Stimulated activated CD4-positive, alpha-beta T cell treated with anti-CD3 and anti-CD28 coated beads, Interleukin-2, amount 100 ng/mL, for 4 hours (primary cell): ENCODE measurements around the gene PCSK6.

Experiments used
- DNase-seq: peaks from one replicate; pipeline ENCODE4 v3.0.0-alpha.2; 2020; ENCODE audit warnings: low read depth

Gene PCSK6

DNA sequence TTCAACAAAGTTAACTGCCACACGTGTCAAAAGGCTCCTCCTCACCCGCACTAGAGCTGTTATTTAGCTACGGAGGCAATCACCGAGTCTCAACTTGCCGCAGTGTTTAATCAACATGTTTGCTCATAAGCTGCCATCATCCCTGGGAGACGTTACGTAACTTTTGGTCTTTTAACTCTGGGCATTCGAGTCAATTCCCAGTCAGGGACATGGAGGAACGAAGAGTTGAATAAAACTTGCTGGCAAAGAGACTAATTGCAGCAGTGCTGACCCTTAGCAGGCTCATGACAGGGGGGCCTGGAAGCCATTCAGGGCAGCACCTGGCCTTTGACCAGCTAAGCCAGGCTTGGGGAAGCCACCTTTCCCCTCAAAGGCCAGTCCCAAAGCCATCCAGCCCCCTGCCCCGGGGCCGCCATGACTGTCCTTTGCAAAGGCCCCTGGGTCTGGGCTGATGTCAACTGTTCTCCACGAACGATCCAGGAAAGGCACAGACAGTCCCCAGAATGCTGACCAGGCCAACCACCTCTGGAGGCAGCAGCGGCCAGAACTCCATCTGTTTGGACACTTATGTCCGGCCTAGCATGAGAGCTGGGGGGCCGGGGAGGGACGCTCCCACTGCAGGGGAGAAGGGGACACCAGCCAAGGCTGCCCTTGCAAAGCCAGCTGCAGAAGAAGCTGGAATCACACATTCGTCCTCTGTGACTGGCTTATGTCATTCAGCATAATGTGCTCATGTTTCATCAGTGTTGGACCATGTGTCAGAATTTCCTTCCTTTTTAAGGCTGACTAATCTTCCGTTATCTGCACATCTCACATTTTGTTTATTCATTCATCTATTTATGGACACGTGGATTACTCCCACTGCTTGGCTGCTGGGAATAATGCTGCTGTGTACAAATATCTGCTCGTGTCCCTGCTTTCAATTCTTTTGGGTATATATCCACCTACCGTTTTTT lies 43.7 kb downstream of the PCSK6 start:
- no peak for DNase-seq

DNA sequence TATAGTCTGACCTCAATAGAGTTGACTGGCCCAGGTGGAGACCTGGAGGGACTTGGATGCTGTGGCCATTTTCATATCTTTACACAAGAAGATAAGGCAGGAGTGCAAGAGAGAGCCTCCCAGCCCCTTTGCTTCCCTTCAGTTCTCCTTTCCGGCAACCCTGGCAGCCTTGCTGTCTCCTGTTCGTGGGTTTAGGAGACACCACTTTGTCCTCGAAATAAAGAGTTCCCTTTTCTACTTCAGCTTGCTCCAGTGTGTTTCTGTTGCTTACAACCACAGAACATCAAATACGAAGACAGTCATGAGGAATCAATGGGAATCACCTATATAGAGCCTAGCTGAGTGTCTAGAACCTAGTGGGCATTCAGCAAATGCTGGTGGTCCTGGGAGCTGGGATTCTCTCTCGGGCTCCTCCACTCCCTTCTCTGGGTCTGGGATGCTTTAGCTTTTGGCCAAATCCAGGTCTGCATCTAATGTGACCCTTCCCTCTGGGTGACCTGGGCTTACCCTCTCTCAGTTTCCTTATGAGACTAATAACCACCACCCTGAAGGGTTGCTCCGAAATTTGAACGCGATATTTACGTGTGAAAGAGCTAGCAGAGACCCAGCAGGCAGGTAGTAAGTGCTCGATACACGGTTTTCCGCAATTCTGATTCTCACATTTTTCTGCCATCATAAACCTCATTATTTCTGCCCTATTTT lies 44.5 kb downstream of the PCSK6 start:
- no peak for DNase-seq

DNA sequence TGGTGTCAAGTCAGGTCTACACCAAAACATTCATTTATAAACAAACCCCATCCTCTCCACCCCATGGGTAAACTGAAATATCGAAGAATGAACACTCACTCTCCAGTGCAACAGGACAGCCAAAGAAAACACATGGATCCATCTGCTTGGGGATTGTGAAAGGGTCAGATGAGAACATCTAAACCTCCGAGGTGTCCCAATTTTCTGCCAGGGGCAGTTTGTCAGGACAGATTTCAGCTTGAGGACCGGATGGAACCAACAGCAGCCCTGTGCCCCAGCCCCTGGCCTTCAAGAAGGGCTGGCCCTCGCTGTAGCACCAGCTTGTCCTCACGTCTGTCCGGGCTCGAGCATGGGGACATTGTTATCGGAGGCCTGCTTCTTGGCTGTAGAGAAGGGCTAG lies 45.5 kb downstream of the PCSK6 start:
- DNase-seq: no peak

DNA sequence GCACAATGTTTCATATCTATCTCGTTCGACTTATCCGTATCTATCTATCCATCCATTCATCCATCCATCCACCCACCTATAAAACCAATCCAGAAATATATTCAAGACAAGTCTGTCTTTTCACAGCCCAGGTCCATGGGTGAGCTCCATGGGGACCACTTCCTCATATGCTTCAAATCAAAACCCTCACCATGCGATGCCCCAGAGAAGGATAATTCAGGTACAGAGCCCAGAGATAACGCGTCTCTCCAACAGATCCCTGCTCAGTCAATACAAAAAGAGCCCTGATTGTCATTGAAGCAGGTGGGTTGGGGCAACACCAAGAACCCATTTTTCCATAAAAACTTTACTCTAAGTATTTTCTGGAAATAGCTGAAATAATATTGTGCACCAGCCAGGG lies 47.2 kb downstream of the PCSK6 start:
- DNase-seq: no peak

DNA sequence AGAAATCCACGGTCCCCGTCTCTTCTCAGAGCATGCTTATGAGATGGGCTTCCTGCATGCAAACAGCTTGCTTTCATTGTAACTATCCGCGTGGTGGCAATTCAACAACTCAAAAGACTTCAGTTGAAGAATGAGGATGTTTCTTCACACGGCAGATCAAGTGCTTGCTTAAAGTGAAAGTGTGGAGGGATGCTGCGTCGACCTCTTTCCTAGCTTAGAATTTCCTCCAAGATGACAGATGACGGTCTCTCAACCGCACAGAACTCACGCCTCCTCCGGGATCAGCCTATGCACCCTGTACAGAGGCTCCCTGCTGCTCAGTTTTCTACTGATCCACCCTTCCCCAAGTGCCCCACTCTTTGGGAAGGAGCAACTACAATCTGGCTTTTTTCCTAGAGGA lies 47.8 kb downstream of the PCSK6 start:
- DNase-seq: no peak

DNA sequence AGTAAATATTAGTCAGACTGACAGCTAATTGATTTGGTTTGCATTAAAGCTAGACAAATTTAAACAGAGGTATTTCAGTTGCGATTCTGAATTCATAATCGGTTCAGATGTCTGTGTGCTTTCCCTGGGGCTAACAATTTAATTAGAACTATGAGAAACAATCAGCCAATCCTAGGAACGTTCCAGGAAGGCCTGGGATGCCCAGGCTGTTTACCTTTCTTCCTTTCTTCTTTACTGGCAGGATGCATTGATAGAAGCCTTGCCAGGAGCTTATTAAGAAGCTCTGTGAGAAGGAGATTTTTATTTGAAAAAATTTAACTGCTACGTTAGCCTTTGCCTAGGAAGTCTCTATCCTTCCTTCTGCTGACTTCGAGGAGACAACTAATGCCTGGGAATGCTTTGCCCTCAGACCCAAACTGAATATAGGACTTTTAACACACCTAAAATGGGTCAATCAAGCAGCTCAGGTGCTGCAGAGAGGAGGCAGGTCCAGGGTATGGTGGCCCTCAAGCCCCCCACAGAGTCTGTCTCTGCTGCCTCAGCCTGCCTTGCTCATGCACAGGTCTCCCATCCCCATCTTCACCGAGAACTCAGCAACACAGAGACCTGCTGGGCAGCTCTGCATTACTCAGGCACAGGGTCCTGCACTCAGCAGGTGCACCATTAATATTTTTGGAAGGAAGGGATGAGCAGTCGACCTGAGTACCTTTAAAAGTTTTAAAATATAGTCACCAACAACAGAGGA lies 48.5 kb downstream of the PCSK6 start:
- no peak for DNase-seq

DNA sequence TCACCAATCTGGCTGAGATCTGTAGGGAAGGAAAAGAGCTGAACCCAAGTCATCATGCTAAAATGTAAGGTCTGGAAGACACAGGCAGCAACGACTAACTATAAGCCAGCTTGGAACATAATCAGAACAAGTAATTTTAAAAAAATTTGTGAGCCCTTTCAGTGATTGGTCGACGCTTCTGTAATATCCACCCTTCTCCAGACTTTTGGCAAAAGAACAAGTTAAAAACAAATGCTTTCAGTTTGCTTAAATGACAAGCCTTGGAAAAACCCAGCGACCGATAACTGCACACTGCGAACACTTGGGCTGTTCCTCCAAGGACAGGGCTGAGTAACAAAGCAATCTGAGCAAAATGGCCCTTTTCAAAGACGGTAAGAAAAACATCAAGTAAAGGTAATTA lies 49.6 kb downstream of the PCSK6 start:
- no peak for DNase-seq

DNA sequence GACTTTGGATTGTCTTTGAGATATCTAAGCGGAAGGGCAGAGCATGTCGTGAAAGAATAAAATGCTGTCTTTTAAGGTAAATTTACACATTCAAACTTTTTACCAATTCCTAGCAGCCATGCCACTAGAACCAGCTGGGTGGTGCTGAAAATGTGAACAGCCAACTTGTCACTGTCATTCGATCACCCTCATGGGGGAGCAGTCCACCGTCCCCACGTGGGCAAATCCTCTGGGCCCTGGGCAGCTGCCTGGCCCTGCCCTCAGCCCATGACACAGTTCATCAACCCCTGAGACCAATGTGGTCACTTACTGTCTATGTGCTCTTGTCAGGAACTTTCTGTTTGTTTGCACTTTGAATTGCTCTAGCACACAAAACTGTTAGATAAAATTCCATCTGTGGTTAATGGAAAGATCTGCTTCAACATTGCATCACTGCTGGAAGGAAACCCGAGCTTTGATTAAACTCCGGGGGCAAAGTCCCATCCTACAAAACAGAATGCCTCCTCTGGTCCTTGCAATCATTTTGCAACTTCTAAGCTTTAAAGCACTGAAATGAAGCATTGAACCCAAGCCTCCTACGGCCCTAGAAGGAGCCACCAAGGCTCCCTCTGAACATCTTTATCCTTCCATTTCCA lies 50.1 kb downstream of the PCSK6 start:
- no peak for DNase-seq

DNA sequence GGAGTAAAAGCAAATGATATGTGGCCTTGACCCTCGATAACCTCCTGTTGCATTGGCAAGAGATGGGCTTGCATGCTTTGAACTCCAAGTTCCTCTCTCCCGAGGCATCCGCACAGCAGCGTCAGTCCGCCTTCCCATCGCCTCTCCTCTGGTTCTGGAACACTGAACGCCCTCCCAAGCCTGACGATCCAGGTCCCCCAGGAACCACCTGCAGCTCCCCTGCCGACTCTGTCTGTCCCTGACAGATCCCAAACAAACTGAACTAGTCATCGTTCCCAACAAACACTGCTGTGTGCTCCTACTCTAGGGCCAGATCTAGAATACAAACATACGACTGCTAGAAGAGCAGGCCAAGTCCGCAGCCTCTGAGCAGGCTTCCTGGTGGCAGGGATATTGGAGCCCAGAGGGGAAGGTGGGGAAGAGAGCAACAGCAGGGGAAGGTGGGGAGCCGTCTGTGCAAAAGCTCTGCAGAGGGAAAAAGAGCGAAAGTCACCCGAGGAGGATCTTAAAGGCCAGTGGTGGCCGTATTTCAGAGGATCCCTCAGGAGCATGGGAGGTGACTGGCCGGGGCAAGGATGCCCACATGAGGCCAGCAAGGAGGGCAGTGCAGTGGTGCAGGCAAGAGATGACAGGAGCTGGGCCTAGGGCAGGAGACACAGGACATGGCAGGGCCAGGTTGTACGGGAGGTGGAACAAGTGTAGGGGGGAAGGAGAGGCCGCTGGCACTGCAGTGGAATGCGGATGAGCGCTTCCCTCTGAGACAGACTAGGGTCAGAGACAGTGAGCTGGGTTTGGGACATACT lies 50.8 kb downstream of the PCSK6 start:
- DNase-seq: no peak

DNA sequence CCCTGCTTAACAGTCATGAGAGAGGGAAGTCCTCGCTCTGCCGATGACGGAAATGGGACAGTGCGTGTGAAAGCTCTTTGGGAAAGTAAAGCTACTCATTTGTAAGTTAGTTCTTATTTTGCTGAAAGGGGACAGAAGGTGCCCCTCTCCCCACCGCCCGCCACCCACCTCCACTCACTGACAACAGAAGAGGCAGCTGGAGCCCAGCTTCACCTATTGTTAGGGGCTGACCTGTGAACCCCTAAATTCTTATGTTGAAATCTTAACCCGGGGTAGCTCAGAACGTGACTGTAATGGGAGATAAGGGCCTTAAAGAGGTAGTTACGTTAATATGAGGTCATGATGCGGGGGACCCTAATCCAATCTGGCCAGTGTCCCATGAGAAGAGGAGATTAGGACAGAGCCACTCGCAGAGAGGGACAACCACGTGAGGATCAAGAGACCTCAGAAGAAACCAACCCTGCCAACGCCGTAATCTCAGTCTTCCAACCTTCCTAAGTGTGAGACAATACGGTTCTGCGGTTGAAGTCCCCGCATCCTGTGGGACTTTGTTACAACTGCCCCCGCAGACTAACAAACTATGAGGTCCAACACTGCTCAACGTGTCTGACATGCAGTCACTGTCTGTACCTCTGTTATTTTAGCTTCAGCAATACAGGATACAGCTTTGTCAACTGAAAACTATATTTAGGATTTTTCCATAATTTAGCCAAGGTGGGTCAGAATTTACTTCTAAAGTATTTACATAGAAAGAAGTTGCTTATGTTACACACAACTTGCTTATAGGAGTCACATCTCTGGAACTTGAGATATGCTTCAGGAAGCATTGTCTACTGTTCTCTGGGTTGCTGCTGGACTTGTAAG lies 51.7 kb downstream of the PCSK6 start:
- DNase-seq: no peak

DNA sequence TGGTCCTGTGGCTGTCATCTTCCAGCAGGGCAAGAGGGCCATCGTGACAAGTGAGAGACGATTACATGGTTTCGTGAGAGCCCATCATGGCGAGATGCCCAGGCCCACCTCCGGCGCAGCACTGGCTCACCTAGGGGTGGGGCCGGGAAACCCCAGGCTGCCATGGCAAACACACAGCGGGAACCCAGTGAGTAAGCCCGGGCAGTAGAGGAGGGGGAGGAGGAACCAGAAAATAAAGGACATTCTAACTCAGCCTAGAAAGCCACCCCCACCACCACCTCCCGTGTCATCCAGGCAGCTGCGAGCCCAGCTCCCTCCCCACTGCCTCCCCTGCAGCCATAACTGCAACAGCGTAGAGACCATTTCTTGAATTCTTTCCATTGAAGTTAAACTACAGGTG lies 52.3 kb downstream of the PCSK6 start:
- DNase-seq: no peak

DNA sequence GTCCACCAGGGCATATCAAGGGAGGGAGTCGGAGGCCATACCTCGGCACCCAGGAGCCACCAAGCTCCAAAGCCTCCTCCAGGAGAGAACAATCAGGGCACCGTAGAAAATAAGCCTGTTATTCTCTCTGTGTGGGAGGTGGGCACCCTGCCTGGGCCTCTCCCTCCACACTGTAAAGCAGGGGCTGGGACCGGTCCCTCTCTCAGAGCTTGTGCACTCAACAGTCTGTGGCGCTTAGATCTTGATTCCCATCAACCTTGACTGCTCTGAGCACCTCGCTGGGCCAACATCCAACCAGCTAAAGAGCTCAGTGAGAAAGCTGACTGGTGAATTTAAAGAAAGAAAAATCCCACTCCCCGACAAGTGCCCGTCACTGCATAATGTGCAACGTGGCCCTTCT lies 53.0 kb downstream of the PCSK6 start:
- DNase-seq: no peak

DNA sequence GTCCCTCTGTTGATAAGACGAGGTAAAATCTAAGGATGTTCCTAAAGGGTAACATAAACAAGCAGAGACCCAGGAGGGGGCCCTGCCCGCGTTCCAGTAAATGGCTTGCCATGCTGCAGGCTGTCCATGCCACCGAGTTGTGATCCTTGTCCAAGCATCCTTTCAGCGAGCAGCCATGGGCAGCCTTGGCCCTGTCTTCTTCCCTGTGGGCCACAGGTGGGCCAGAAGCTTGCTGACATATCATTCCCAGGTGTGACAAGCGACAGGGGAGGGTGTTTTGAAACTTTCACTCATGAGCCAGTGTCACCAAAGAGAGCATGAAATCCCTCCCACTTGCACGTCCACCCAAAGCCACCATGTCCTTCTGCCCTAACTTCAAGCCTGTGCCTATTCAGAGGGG lies 53.7 kb downstream of the PCSK6 start:
- DNase-seq: no peak

DNA sequence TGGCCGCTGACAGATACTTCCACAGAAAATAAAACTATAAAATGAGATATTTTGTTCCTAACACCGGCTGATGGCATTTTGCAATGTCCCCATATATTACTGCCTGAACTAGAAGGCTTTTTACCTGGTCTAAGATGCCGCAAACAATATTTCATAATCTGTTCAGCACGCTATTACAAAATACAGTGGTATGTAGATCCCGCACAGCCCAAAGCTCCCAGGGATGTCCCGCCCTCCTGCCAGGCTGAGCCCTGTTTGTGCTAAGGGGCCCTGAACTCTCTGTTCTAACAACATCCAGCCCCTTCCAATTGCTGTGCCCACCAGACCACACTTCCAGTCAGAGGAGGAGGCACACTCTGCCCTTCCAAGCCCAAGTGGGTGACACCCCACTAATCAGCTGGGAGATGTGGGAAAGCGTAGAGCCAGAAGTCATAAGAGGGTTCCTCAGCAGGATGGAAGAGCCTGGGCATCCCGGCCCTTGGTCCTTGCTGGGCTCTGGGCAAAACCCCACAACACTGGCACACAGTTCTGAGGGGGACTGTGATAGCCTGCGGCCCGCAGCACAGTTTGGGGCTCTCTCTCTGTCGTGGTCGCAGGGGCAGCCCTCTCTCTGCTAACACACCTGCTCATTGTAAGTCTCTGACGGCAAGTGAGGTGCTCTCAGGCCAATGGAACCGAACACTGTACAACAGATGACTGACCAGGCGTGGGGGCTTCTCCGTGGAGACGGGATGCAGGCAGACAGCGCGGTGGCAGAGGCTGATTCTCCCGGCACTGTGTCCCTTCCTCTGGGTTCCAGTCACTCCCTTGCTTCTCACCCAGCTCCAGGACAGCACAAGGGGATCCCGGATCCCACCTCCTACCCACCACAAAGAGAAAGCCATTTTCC lies 55.2 kb downstream of the PCSK6 start:
- no peak for DNase-seq

DNA sequence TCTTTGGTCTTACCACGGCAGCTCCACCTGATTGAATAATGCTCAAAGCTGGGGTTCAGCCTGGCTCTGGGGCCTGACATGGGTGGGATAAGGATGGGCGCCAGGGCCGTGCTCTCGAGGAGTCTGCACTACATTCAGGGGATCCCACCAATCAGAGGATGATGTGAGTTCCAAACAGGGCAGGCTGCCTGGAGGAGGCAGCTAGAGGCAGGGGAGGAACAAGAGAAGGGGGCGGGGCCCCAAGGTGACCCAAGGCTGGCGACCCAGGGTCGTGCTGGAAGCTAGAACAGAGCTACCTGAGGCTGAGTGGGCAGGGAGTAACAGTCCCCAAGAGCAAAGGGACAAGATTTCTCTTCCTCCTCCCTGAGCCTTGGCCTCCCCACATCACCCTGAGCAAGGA lies 56.1 kb downstream of the PCSK6 start:
- DNase-seq: no peak

DNA sequence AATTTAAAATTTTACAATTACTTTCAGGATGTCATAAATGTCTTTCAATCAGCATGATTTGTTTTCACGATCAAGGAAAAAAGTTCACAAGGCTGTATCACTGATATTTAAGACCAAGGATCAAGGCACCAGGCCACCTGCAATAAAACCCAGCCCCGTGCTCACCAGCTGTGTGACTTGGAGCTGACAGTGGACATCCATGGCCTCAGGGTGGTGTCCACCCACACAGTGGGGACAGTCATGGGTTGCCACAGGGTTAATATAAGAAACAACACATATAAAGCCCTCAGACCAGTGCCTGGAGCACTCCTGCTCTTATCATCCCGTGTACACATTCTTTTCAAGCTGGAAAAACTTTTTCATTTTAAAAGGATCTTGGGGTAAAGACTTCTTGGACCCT lies 56.5 kb downstream of the PCSK6 start:
- no peak for DNase-seq

DNA sequence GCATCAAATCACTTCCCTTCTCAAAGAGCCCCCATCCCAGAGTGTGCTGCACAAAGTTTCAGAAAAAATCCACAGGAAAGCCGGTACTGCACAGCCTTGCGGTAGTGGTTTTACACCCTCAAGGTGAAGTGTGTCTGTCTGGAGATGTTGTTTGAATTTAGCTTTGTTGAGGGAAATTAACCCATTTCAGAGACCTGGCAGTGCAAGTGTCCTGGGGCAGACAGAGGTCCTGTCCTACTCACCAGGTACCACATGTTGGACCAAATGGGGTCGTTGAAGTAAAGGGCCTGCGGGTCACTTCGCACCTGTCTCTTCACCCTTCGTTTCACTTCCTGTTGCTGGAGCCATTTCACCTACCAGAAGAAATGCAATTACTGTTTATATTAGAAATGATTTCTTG lies 57.8 kb downstream of the PCSK6 start:
- DNase-seq: no peak

DNA sequence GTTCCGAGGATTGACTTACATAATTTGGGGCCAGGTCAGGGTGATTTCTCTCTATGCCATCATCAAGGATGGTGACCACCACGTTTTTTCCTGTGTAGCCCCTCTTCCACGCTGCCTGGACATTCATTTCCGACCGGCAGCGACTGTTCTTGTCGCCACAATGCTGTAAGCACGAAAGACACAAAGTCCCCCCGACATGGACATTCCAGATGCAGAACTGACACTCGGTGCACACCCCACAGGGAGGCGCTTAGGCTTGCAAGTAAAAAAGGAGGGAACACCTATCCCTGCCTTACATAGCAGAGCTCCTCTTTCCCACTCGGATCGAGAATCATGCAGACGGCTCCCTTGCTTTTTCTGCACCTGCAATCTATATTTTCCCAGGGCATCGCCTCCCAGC lies 58.2 kb downstream of the PCSK6 start:
- no peak for DNase-seq

DNA sequence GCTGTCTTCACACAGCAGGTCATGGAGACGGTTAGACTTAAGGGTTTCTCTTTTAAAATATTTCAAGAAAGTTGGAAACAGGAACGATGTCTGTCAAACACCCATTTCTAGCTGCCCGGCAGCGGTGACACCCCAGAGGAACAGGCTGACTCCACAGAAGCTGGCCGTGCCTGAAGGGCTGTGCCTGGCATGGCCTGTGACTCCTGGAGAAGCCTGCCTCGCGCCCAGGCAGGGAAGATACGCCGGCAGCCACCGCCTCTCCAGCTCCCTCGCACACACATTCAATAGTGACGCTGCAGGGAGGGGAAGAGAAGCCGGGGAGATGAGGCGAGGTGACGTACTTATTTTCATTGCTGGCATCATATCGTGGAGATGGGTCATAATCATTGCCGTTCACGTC lies 59.9 kb downstream of the PCSK6 start:
- no peak for DNase-seq
